ENCODE measurements around the gene PRPF6.
A peak's percentile ranks its signal among the peaks of the same experiment; 100 is the strongest.

The PRPF6 gene

DNA sequence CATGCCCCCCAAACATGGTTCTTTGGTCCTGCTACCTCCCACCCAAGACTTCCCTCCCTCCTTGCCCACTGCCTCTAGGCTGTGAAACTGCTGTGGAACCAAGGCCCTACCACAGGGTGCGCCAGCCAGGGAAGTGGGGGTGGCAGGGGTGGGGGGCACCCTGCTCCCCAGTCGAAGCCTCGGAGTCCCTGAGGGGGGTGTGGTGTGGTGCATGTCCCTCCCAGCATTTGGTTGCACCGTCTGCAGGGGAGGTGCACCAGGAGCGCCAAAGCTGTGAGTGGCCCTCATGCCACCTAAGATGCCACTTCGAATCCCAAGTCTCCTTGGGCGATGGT, 96.6 kb downstream of the PRPF6 start:
- DNase-seq (ENCODE audit: low read depth), result no peak

DNA sequence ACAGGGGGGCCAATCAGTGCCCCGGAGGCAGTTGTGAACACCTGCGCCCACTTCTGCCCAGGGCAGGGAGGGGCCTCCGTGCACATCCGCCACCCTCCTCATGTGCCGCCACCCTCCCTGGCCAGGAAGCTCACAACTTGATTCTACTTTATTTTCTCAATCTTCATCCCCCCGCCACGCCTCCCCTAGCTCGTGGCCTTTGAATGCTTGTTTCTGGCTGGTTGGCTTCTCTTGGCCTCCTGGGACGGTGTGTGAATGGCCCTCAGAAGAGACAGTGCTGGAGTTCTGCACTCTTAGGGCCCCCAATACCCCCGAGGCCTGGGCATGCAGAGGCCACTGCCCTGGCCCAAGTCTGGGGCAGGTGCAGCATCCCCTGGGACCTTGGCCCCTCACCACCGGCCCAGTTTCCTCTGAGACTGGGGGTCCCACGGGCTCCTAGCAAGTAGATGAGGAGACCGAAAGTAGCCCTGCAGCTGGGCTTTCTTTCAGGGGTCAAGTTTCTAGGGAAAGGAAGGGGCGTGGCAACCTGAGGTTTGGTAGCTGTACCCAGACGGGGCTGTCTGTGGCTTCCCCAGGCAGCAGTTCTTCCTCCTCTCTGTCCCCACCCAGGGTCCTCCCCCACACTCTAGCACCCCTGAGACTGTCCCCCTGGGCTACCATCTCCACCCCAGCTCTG, 97.1 kb downstream of the PRPF6 start:
- DNase-seq (ENCODE audit: low read depth), result no peak

DNA sequence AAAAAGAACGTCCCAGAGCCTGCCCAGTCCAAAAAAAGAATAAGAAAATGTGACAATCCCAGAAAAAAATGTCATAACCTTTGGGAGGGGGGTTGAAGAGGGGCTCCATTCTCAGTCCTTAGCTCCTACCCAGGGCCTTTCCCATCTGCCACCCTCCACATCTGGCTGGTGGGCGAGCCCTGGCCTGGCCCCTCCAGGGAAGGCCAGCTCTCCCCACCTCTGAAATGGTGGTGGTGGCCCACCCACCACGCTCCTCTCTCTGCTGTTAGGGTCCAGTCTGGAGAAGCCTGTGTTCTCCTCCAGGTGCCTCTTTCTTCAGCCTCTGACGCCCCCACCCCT, 98.0 kb downstream of the PRPF6 start:
- no peak for DNase-seq (ENCODE audit: low read depth)

DNA sequence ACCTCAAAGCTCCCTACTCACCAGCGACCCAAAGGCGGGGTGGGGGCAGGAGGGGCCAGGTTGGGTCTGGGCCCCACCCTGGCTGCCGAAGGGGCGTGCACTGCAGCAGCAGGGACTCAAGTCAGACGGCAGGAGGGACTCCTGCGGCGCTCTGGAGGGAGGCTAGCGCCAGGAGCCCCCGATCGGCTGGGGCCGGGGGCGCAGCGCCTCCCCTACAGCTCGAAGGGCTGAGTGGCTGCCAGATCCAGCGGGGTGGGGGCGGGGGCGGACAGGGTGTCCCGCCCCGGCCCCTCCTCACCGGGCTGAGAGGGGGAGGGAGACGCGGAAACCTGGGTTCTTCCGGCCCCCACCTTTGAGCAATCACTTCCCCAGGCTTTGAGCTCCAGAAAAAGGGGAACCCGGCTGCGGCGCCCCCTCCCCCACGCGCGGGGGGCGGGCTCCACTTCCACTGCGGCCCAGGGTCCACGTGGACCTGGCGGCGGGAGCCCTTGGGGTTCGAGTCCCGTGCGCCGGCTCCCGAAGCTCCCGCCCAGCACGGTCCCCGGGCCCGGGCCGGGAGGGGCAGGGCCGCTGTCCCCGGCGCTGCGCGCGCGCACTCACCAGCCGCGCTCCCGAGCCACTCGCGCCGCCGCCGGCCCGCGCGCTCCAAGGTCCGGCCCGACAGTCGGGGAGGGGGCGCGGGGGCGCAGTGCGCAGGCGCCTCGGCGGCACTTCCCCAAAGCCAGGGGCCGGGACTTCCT, 98.5 kb downstream of the PRPF6 start, which contains the start of gene RGS19:
Gene RGS19 (minus strand): TSS at position 246 of the 740 bp plus-strand sequence. CDS start 2,632 bp downstream, outside the sequence.
- DNase-seq (ENCODE audit: low read depth), result peak; percentile 72

DNA sequence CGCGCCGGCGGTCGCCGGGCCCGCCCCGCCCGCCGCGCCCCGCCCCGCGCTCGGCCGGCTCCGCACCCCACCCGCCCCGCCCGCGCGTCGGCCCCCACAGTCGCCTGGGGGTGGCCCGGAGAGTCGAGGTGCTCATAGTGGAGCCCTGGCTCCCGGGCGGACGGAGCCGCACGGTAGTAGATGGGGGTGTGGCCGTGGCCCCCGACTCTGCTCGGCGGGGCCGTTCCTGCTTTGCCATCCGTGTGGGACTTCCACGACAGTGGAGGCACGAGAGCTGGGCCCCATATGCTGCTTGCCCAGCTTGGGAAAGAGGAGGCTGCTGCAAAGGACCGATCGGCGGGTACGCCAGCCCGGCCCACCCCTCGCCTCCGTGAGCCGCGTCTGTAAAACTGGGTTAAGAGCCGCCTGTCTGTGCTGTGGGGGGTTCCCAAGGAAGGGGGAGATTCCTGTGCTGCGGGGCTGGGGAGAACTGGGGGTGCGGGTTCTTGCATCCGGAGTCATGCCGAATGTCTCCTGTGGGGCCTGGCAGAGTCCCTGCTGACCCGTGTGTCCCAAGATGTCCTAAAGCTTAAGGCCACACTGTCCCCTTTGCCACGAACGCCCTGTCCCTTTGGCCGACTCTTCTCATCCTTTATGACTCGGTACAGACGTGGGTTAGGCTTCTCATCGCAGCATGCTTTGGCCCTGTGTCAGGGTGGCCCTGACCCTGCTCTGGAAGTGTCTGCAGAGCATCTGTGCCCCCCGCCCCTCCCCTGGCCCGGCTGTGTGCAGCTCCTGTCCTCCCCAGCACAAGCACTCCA, 99.3 kb downstream of the PRPF6 start, which contains the start of gene OPRL1:
Gene OPRL1 (plus strand): TSS at position 70 of the 800 bp plus-strand sequence. CDS start 12,639 bp downstream, outside the sequence.
- no peak for DNase-seq (ENCODE audit: low read depth)

DNA sequence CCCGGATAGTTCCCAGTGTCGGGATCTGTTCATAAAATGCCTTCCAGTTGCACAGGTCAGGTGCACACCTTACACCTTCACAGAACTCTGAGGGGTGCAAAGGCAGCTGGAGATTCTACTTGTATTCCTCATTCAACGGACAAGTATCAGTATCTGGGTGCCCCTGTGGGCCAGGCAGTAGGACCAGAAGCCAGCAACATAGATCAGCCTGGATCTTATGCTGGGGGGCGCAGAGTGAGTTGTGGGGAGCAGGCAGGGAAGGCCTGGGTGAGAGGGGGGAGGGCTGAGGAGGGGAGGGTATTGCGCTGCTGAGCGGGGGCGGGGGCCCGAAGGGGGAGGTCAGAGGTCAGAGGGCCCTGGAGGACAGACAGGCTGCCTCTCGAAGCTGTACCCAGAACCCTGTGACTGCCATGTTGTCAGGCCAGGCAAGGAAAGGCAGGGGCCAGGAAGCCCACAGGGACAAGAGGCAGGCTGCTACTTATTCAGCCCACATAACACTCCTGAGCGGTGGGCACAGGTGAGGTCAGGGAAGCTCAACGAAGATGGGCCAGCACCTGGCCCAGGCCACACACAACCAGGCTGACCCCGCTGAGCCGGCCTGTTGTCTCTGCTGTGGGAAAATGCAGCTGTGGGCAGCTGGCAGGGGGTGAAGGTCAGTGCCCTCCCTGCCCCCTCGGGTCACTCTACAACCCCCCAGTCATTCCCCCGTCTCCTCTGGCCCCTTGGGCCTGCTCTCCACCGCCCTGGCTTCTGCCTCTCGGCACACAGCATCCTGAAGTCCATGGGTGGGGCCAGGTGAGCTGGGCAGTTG, 100.1 kb downstream of the PRPF6 start:
- DNase-seq (ENCODE audit: low read depth), result no peak

DNA sequence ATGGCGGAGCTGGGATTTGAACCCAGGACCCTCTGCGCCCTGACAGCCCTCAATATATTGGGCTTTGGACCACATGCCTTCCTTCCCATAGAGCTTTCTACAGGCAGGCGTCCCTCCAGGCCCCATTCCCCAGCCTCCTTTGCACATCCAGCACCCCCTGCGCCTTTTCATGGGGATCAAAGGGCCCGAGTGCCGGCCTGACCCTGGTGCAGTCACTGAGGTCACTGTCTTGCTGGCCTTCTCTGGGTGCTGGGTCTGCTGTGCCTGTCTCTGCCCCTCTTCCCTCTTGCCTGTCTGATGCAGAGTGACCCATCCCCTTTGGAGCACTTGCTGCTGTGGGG, 100.7 kb downstream of the PRPF6 start:
- no peak for DNase-seq (ENCODE audit: low read depth)

DNA sequence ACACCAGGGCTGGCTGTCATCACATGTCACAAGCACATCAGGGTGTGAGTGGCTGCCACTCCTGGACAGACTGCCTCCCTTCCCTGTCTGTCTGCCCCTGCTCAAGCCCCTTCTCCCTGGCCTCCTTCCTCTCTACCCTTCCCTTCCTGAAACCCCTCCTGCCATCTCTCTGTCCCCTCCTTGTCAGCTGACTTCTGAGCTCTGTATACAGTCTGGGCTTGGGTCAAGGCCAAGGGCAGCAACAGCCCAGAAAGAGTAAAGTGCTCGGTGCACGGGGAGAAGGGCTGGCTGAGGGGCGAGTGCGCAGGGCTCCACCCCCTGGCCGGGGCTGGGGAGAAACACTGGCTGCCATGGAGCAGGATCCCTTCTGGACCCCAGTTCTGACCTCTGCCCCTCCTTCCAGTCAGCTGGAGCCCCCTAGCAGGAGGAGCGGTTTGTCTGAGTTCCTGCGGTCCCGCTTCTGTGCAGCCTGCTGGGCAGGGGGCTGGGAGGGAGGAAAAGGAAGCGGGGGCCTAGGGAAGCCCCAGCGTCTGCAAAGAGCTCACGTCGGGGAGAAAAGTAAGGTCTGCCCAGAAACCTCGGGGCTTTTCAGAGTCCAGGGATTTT, 101.3 kb downstream of the PRPF6 start:
- DNase-seq (ENCODE audit: low read depth), result no peak

All from EH (cell line).